Small intestine (tissue), 7 donors: Measurements from ENCODE around the gene NCLN. TPM values are rescaled to one million over a fixed set of nuclear protein-coding genes. Genes with fewer than 3 reads are reported as not detected.
"Not testable (repeated sequence)": the region's sequence is repeated elsewhere in the genome, so short reads cannot be mapped to it uniquely, and the experiment has no call there.

Experiments used
- DNase-seq, 2 donors: peaks; one replicate each; pipeline versions ENCODE4 v3.0.0 to v3.0.0-alpha.2; 2013
- FAIRE-seq: peaks from 2 replicates; lab custom pipeline; 2012; peaks lifted over from hg19 to GRCh38; lab: Jason Lieb, UNC
- H3K27ac ChIP-seq, 3 donors: one replicate each; pipeline ENCODE4 v1.5.1; 2013; ENCODE audit warnings: low read length in 2 of 3, mild to moderate bottlenecking in 2 of 3, control low read depth in 1 of 3, inconsistent platforms in 1 of 3, low read depth in 1 of 3, moderate library complexity in 1 of 3
- H3K27me3 ChIP-seq, 3 donors: one replicate each; pipeline ENCODE4 v1.6.1; 2013; ENCODE audit warnings: low read length in 3 of 3, inconsistent platforms in 1 of 3; ENCODE audit not compliant: control insufficient read depth in 3 of 3, insufficient read depth in 3 of 3
- H3K36me3 ChIP-seq, 3 donors: one replicate each; pipeline ENCODE4 v1.6.1; 2013; ENCODE audit warnings: low read length in 3 of 3, inconsistent platforms in 1 of 3, low read depth in 1 of 3, mild to moderate bottlenecking in 1 of 3, moderate library complexity in 1 of 3; ENCODE audit not compliant: control insufficient read depth in 3 of 3, insufficient read depth in 2 of 3
- H3K4me1 ChIP-seq, 3 donors: one replicate each; pipeline ENCODE4 v1.6.1; 2013; ENCODE audit warnings: low read length in 2 of 3, inconsistent platforms in 1 of 3, low read depth in 1 of 3, mild to moderate bottlenecking in 1 of 3, moderate library complexity in 1 of 3; ENCODE audit not compliant: control insufficient read depth in 3 of 3, insufficient read depth in 2 of 3
- H3K4me3 ChIP-seq, 3 donors: one replicate each; pipeline ENCODE4 v1.5.1; 2013; ENCODE audit warnings: low read length in 3 of 3, control low read depth in 1 of 3, inconsistent platforms in 1 of 3, low read depth in 1 of 3, mild to moderate bottlenecking in 1 of 3, moderate library complexity in 1 of 3
- H3K9me3 ChIP-seq, 2 donors: one replicate each; pipeline ENCODE4 v1.6.1; 2013; ENCODE audit warnings: low read depth in 1 of 2, low read length in 1 of 2; ENCODE audit not compliant: control insufficient read depth in 2 of 2, insufficient read depth in 1 of 2
- WGBS, 3 donors: extraction: QIAGEN DNeasy Blood & Tissue Kit; methylation state at CpG; one replicate each; pipeline ENCODE4 v1.1.7; 2013; 5-methylcytosine and 5-hydroxymethylcytosine counted together
- polyA plus RNA-seq, 4 donors: library from polyadenylated mRNA; stranded (reverse) in 3 of 4; unstranded in 1 of 4; fragments of 200-250 nt in 3 of 4; fragments of 120-200 nt in 1 of 4; gene quantifications; one replicate each; pipeline versions ENCODE4 v1.2.1 to v1.2.3, GENCODE V29; 2013
- donor health status: healthy with polysubstance abuse.
- donor health status: control.
- donor health status: control.
- donor health status: Bipolar disorder and iron deficiency.
- donor health status: healthy.

Gene NCLN
- polyA plus RNA-seq, 4 donors: 37.9 to 217 (median 112) TPM

DNA sequence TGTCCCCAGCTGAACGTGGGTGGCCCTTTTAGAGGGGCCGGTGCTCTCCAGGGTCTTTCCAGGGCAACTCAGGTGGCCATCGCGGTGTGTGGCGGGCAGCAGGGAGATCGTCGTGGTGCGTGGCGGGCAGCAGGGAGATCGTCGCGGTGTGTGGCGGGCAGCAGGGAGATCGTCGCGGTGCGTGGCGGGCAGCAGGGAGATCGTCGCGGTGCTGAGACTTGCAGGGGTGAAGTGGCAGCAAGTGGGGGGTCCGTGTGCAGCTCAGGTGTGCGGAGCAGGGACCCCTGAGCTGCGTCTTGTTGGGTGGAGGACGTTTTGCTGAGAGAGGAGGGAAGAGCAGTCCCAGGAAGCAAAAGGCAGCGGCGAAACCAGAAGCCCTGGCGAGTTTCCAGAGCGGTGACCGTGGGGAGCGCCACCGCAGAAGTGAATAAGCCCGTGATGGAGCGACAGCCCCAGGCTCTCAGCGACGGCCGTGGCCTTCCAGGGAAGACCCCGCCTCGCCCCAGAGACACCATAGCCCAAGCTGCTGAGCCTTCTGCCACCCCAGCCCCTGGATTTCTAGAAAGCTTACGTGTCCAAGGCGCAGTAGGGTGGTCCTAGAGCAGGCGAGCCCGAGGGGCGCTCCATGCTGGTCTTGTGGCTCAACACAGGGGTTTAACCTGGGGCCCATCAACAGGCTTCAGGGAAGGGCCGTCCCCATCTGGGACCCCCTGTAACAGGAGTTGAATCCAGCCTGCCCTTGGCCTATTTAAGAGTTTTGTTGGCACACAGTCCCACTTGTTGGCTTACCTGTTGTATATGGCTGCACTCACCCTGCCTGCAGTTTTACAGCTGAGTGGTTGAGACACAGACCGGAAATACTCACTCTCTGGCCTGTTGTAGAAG, 5.4 kb downstream of the NCLN start:
- H3K9me3 ChIP-seq: no peaks in the 10 kb centered on the region
- DNase-seq (no peak), FAIRE-seq (no peak)
- no peak overlapping the region for H3K4me3 ChIP-seq
- H3K27me3 ChIP-seq: no peaks in the 10 kb centered on the region
- H3K27ac ChIP-seq: no peak overlapping the region
- peaks cover 4 to 83% (median 6%) of the 10 kb centered on the region in 3 donors for H3K36me3 ChIP-seq
- peaks cover 2 to 33% (median 2%) of the 10 kb centered on the region in 3 donors for H3K4me1 ChIP-seq
- 92 to 94% (median 92%) methylated on average over 44 to 46 of the region's 46 CpGs for WGBS, 3 donors

- not testable (repeated sequence) for H3K27ac ChIP-seq, H3K9me3 ChIP-seq, DNase-seq, FAIRE-seq, H3K27me3 ChIP-seq, H3K4me3 ChIP-seq
- 86 to 94% (median 92%) methylated on average over 12 of the region's 12 CpGs for WGBS, 3 donors
- Histone ChIP-seq H3K4me1 (peaks cover 2 to 31% (median 2%) of the 10 kb centered on the region in 3 donors), H3K36me3 (peaks cover 4 to 89% (median 6%) of the 10 kb centered on the region in 3 donors)
Measured at GRCh38 chr19:3191806-3192104, 6.0 kb downstream of the NCLN start.

- H3K4me3 ChIP-seq: no peak overlapping the region
- no peaks in the 10 kb centered on the region for H3K9me3 ChIP-seq
- H3K4me1 ChIP-seq: peaks cover 0 to 27% (median 2%) of the 10 kb centered on the region in 3 donors
- H3K36me3 ChIP-seq: peaks cover 4 to 90% (median 6%) of the 10 kb centered on the region in 3 donors
- H3K27ac ChIP-seq: no peak overlapping the region
- FAIRE-seq (no peak), DNase-seq (no peak)
- 93 to 96% (median 94%) methylated on average over 28 to 32 of the region's 32 CpGs for WGBS, 3 donors
- no peaks in the 10 kb centered on the region for H3K27me3 ChIP-seq
Measured at GRCh38 chr19:3192228-3192635, 6.5 kb downstream of the NCLN start.

- H3K4me3 ChIP-seq: no peak overlapping the region
- H3K36me3 ChIP-seq: peaks cover 4 to 88% (median 6%) of the 10 kb centered on the region in 3 donors
- H3K4me1 ChIP-seq: peaks cover 0 to 22% (median 0%) of the 10 kb centered on the region in 3 donors
- WGBS, 3 donors: 88 to 93% (median 90%) methylated on average over 13 to 14 of the region's 14 CpGs
- no peak overlapping the region for H3K27ac ChIP-seq
- H3K27me3 ChIP-seq: no peaks in the 10 kb centered on the region
- H3K9me3 ChIP-seq: no peaks in the 10 kb centered on the region
- no peak for DNase-seq
- no peak for FAIRE-seq
Measured at GRCh38 chr19:3192684-3193083, 7.0 kb downstream of the NCLN start.

DNA sequence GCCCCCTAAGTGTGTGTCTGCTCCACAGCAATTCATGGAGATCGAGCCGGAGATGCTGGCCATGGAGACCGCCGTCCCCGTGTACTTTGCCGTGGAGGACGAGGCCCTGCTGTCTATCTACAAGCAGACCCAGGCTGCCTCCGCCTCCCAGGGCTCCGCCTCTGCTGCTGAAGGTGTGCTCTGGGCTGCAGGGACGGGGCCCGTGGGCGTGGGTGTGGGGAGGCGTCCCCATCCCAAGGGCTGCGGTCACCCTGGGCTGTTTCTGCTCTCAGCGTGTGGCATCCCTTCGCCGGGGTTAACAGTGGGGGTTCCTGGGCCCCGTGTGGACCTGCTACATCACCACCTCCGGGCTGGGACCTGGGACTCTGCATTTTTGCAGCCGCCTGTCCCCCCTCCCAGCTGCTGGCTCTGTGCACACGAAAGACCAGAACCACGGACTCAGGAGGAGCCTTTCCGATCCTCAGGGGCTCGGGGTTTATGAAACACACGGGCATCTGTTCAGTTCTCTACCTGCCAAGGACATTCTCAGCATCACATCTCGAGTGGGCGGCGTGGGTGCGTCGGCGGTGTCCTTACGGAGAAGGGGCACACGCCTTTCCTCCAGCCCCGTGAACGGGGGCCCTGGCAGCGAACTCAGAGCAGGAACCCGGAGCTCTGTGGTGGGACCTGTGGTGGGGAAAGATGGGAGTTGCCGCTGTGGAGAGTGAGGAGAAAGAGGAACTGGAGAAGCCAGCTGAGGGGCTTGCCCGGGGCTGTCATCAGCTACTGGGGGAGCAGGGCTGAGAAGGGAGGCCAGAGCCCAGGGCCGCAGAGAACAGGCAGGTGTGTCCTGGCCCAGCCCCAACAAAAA, 7.8 kb downstream of the NCLN start:
- no peak for FAIRE-seq
- peaks cover 0 to 14% (median 0%) of the 10 kb centered on the region in 3 donors for H3K4me1 ChIP-seq
- H3K36me3 ChIP-seq: peaks cover 4 to 86% (median 7%) of the 10 kb centered on the region in 3 donors
- H3K9me3 ChIP-seq: no peaks in the 10 kb centered on the region
- H3K4me3 ChIP-seq: no peak overlapping the region
- DNase-seq: no peak
- H3K27me3 ChIP-seq: no peaks in the 10 kb centered on the region
- WGBS, 3 donors: 87 to 92% (median 88%) methylated on average over 36 to 40 of the region's 40 CpGs
- H3K27ac ChIP-seq: no peak overlapping the region

DNA sequence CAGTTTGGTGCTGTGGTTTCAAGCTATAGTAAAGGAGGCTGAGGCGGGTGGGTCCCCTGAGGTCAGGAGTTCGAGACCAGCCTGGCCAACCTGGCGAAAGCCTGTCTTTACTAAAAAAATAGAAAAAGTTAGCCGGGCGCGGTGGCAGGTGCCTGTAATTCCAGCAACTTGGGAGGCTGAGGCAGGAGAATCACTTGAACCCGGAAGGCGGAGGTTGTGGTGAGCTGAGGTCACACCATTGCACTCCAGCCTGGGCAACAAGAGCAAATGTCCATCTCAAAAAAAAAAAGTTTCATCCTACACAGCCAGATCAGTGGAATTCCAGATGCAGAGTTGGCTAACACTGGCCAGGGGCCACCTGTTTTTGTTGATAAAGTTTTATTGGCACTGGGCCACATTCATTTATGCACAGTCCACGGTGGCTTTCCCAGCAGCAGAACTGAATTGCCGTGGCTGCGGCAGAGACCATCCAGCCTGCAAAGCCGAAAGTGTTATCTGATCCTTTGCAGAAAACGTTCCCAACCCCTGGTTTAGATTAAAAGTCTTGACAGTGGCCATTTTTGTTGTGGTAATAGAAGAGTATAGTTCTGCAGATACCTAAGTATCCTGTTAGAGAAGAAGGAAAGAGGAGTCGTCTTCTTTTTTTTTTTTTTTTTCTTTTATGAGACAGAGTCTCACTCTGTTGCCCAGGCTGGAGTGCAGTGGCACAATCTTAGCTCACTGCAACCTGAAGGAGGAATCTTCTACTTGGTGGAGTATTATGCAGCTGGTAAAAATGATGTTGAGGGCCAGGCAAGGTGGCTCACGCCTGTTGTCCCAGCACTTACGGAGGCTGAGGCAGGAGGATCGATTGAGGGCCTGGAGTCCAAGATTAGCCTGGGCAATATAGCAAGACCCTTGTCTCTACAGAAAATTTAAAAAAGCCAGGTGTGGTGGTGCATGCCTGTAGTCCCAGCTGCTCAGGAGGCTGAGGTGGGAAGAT, 8.7 kb downstream of the NCLN start:
- Histone ChIP-seq H3K4me3 (no peak overlapping the region), H3K9me3 (no peaks in the 10 kb centered on the region), H3K27me3 (no peaks in the 10 kb centered on the region), H3K4me1 (peaks cover 0 to 6% (median 0%) of the 10 kb centered on the region in 3 donors), H3K27ac (no peak overlapping the region), H3K36me3 (peaks cover 7 to 86% (median 10%) of the 10 kb centered on the region in 3 donors)
- DNase-seq: no peak
- FAIRE-seq: no peak
- 89 to 91% (median 91%) methylated on average over 17 of the region's 17 CpGs for WGBS, 3 donors

DNA sequence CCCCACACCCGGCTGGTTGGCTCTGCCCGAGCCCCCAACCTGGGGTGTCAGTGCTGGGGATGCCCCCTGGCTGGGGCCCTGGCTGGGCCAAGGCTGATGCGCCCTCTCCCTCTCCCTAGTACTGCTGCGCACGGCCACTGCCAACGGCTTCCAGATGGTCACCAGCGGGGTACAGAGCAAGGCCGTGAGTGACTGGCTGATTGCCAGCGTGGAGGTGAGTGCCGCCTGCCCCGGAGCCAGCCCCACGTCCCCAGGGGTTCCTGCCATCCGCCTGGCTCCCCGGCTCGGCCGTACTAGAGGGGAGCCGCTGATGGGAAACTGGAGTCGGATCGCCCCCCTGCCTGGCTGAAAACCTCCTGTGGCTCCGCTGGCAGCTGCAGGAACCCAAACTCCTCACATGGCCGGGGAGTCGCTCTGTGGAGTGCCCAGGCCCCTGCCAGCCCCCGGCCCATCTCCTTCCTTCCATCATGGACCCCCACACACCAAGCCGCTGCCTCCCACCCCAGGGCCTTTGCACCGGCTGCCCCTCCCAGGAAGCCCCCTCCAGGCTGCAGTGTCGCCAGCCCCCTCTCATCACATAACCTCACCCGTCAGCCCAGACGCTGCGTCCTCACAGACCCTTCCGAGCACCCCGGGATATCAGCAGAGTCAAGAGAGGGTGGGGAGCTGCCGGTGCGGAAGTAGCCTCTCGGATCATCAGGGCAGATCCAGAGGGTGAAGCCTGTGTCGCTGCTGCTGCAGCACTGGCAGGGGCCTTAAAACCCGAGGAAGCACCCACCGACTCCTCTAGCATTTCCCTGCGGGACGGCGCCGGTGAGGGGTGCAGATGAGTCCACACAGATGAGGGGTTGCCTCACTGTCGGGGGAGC, 10.6 kb downstream of the NCLN start:
- FAIRE-seq (no peak), DNase-seq (no peak)
- Histone ChIP-seq H3K4me3 (no peak overlapping the region), H3K4me1 (no peaks in the 10 kb centered on the region), H3K27ac (no peak overlapping the region), H3K27me3 (no peaks in the 10 kb centered on the region), H3K9me3 (no peaks in the 10 kb centered on the region), H3K36me3 (peaks cover 9 to 79% (median 11%) of the 10 kb centered on the region in 3 donors)
- 92 to 95% (median 94%) methylated on average over 40 to 42 of the region's 42 CpGs for WGBS, 3 donors
